BJ (cell line): ENCODE results near the gene DCAF6. TPM values are rescaled to one million over a fixed set of nuclear protein-coding genes. Genes with fewer than 3 reads are reported as not detected.

ENCODE experiments used
- CTCF ChIA-PET: fragments of 350-600 bp; formaldehyde crosslinking; extraction: SDS; loops from one replicate; lab custom pipeline; 2021; ENCODE audit warnings: antibody characterized with exemption, inconsistent platforms; lab: Yijun Ruan, JAX
- POLR2A ChIA-PET: fragments of 300-600 bp; sonication (Branson Sonifier 250); formaldehyde crosslinking; extraction: SDS; loops from one replicate; lab custom pipeline; 2021; ENCODE audit warnings: antibody characterized with exemption; lab: Charles Lee
- DNase-seq: peaks from one replicate; pipeline ENCODE4 v3.0.0-alpha.2; 2011; ENCODE audit warnings: low read depth
- H3K27me3 ChIP-seq: 2 replicates; pipeline ENCODE4 v1.6.0; 2011; ENCODE audit warnings: low read length; ENCODE audit not compliant: control insufficient read depth, insufficient read depth
- H3K36me3 ChIP-seq: 2 replicates; pipeline ENCODE4 v1.5.1; 2011; ENCODE audit warnings: low read length; ENCODE audit not compliant: control insufficient read depth, insufficient read depth
- H3K4me3 ChIP-seq: 2 replicates; pipeline ENCODE4 v1.5.1; 2011; ENCODE audit warnings: low read depth, mild to moderate bottlenecking, control low read depth, low read length
- polyA plus RNA-seq: library from polyadenylated mRNA; depleted of rRNA; stranded (reverse); fragments of >200 nt; gene quantifications from 2 replicates; pipeline ENCODE4 v1.2.3, GENCODE V29; 2011
- TF ChIP-seq, protein P1 (sequence below): IDR thresholded peaks from 2 replicates; pipeline ENCODE4 v1.5.1; 2011; ENCODE audit warnings: low read depth, mild to moderate bottlenecking, control low read depth, inconsistent platforms, low read length, moderate library complexity; ENCODE audit not compliant: insufficient read depth

Gene DCAF6
- polyA plus RNA-seq, 1 experiment, result 50.8 TPM

DNA sequence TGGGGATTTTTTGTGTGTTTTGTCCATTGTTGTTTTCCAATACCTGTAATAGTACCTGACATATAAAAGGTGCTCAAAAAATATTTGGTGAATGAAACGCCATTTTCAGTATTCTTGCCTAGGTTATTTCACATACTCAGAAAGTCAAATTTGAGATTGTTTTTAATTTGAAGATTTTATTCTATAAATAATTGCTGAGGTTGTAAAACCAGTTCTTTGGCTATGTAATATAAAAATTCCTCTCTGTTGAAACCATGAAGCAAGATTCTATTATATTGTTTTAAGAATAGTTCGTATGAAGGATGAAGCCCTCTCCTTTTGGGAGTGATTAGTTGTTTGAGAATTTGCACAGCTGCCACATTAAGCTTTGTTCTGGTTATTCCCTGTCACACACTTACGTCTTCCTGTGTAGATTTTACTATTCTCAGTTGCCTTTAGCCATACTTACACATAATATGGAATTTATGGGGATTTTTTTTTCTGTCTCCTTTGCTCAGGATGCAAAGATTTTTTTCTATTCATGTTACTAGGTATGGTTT lies 60.6 kb downstream of the DCAF6 start:
- no peak overlapping the region for H3K4me3 ChIP-seq
- CTCF ChIA-PET, result no interaction called here
- H3K27me3 ChIP-seq, result no peaks in the 10 kb centered on the region
- no peak for DNase-seq
- TF ChIP-seq, protein P1, sequence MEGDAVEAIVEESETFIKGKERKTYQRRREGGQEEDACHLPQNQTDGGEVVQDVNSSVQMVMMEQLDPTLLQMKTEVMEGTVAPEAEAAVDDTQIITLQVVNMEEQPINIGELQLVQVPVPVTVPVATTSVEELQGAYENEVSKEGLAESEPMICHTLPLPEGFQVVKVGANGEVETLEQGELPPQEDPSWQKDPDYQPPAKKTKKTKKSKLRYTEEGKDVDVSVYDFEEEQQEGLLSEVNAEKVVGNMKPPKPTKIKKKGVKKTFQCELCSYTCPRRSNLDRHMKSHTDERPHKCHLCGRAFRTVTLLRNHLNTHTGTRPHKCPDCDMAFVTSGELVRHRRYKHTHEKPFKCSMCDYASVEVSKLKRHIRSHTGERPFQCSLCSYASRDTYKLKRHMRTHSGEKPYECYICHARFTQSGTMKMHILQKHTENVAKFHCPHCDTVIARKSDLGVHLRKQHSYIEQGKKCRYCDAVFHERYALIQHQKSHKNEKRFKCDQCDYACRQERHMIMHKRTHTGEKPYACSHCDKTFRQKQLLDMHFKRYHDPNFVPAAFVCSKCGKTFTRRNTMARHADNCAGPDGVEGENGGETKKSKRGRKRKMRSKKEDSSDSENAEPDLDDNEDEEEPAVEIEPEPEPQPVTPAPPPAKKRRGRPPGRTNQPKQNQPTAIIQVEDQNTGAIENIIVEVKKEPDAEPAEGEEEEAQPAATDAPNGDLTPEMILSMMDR, result no peak
- POLR2A ChIA-PET, result no interaction called here
- no peaks in the 10 kb centered on the region; the same call in 1 of the 2 replicates for H3K36me3 ChIP-seq

DNA sequence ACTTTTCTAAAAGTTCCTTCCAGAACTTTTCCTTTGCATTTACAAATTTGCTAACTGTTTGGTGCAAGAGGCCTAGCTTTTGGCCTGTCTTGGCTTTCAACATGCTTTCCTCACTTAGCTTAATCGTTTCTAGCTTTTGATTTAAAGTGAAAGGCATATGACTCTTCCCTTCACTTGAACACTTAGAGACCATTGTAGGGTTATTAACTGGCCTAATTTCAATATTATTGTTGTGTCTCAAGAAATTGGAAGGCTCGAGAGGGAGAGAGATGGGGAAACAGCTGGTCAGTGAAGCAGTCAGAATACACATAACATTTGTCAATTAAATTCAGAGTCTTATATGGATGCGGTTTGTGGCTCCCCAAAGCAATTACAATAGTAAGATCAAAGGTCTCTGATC lies 63.4 kb downstream of the DCAF6 start:
- POLR2A ChIA-PET, result no interaction called here
- TF ChIP-seq, protein P1, result no peak
- Histone ChIP-seq H3K36me3 (no peaks in the 10 kb centered on the region; the same call in none of the 2 replicates), H3K4me3 (no peak overlapping the region), H3K27me3 (no peaks in the 10 kb centered on the region)
- no peak for DNase-seq
- CTCF ChIA-PET, result interaction anchor here (0.9 to 2.0 kb wide), 2 partner anchors 11 to 83 kb away, joined by 4 to 6 read pairs; no protein-coding TSS in a partner anchor

DNA sequence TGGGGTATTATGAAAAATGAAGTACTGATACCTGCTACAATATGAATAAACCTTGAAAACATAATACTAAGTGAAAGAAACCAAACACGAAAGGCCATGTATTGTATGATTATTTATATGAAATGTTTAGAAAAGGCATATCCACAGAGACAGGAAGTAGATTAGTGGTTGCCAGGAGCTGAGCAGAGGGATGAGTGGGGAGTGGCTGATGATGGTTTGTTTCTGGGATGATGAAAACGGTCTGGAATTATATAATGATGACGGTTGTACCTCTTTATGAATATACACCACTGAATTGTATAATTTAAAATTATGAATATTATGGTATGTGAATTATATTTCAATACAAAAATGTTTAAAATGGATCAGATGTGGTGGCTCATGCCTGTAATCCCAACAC lies 64.2 kb downstream of the DCAF6 start:
- POLR2A ChIA-PET, result no interaction called here
- Histone ChIP-seq H3K27me3 (no peaks in the 10 kb centered on the region), H3K4me3 (no peak overlapping the region), H3K36me3 (no peaks in the 10 kb centered on the region; the same call in none of the 2 replicates)
- TF ChIP-seq, protein P1, result no peak
- no peak for DNase-seq
- CTCF ChIA-PET, result interaction anchor here (0.9 to 2.0 kb wide), 2 partner anchors 31 to 82 kb away, joined by 3 to 6 read pairs; no protein-coding TSS in a partner anchor

DNA sequence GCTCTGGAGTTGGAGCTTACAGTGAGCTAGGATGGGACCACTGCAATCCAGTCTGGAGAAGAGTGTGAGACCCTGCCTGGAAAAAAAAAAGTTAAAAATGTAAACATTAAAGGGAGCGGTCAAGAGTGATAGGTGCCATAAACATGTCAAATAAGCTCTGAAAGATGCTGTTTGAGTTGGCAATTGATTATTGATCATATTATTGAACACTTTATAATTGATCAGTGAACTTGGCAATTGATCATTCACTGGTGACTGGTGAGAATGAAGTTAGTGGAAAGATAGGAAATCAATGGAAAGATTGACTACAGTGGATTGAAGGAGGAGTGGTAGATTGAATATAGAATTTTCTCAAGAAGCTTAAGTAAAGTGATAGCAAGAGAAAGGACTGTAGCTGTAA lies 64.7 kb downstream of the DCAF6 start:
- ChIA-PET POLR2A (no interaction called here), CTCF (interaction anchor here (0.9 kb wide), 1 partner anchor 32 kb away, joined by 3 read pairs; no protein-coding TSS in a partner anchor)
- no peaks in the 10 kb centered on the region for H3K27me3 ChIP-seq
- TF ChIP-seq, protein P1, result no peak
- no peak overlapping the region for H3K4me3 ChIP-seq
- DNase-seq, result no peak
- no peaks in the 10 kb centered on the region; the same call in none of the 2 replicates for H3K36me3 ChIP-seq

DNA sequence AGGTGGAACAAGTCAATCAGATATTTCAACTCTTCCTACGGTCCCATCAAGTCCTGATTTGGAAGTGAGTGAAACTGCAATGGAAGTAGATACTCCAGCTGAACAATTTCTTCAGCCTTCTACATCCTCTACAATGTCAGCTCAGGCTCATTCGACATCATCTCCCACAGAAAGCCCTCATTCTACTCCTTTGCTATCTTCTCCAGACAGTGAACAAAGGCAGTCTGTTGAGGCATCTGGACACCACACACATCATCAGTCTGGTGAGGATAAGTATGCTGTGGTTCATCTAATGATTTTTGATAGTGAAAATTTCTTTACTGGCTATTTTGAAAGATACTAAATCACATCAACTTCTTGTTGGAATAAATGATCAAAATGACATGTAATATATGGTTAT lies 68.0 kb downstream of the DCAF6 start:
- ChIA-PET POLR2A (no interaction called here), CTCF (no interaction called here)
- H3K4me3 ChIP-seq, result no peak overlapping the region
- peaks cover 1% of the 10 kb centered on the region for H3K36me3 ChIP-seq
- no peak for DNase-seq
- TF ChIP-seq, protein P1, result no peak
- H3K27me3 ChIP-seq, result no peaks in the 10 kb centered on the region
